HG03571 (cell line): ENCODE results near the gene PPDPF.
"Not testable (repeated sequence)": the region's sequence is repeated elsewhere in the genome, so short reads cannot be mapped to it uniquely, and the experiment has no call there.

ENCODE experiments used
- ATAC-seq: cut with Tn5 transposase; IDR thresholded peaks from one replicate; pipeline ENCODE4 v1.9.1; 2021; ENCODE audit not compliant: unreplicated experiment

The PPDPF gene

GRCh38 chr20:63499338-63499969 is 21.1 kb upstream of the PPDPF start:
- no peak for ATAC-seq

- no peak for ATAC-seq
Measured at GRCh38 chr20:63500151-63500901, 20.2 kb upstream of the PPDPF start.

GRCh38 chr20:63500902-63501817 is 19.4 kb upstream of the PPDPF start:
- ATAC-seq = no peak

GRCh38 chr20:63501818-63502670 is 18.5 kb upstream of the PPDPF start:
- ATAC-seq = no peak

- no peak for ATAC-seq
Measured at GRCh38 chr20:63502671-63503172, 17.8 kb upstream of the PPDPF start.

- ATAC-seq = no peak
Measured at GRCh38 chr20:63503524-63503923, 17.0 kb upstream of the PPDPF start.

GRCh38 chr20:63504642-63505041 is 15.9 kb upstream of the PPDPF start:
- no peak for ATAC-seq

GRCh38 chr20:63505281-63505680 is 15.3 kb upstream of the PPDPF start:
- ATAC-seq = no peak

- no peak for ATAC-seq
Measured at GRCh38 chr20:63505723-63506122, 14.8 kb upstream of the PPDPF start.

- no peak for ATAC-seq
Measured at GRCh38 chr20:63507083-63507743, 13.4 kb upstream of the PPDPF start.

- no peak for ATAC-seq
Measured at GRCh38 chr20:63508072-63508768, 12.3 kb upstream of the PPDPF start.

- ATAC-seq = no peak
Measured at GRCh38 chr20:63509088-63509564, 11.4 kb upstream of the PPDPF start.

GRCh38 chr20:63513207-63513606 is 7.4 kb upstream of the PPDPF start:
- ATAC-seq = no peak

- not testable (repeated sequence) for ATAC-seq
Measured at GRCh38 chr20:63514520-63514919, 6.0 kb upstream of the PPDPF start.

- no peak for ATAC-seq
Measured at GRCh38 chr20:63517376-63518309, 2.9 kb upstream of the PPDPF start.

- no peak for ATAC-seq
Measured at GRCh38 chr20:63518351-63518861, 2.2 kb upstream of the PPDPF start.

GRCh38 chr20:63518946-63519667 is 1.5 kb upstream of the PPDPF start:
- no peak for ATAC-seq
